Upper lobe of left lung (tissue), 6 donors: ENCODE results near the gene PLXNA2. TPM values are rescaled to one million over a fixed set of nuclear protein-coding genes. Genes with fewer than 3 reads are reported as not detected.

Experiments used
- ATAC-seq, 2 donors: fragments of 200-7000 bp; cut with Tn5 transposase; one replicate each; pipeline ENCODE4 v1.9.1; 2022; ENCODE audit warnings: mild to moderate bottlenecking in 2 of 2, moderate library complexity in 2 of 2; ENCODE audit not compliant: low FRiP score in 2 of 2
- DNase-seq, 2 donors: peaks; one replicate each; pipeline ENCODE4 v3.0.0-alpha.2; 2019 to 2020
- H3K27ac ChIP-seq, 4 donors: fragments of 200-600 bp; sonication (generic); one replicate each; pipeline ENCODE4 v1.5.1; 2016 to 2019
- H3K27me3 ChIP-seq, 4 donors: fragments of 200-600 bp; sonication (generic); one replicate each; pipeline ENCODE4 v1.5.1; 2017 to 2019
- H3K36me3 ChIP-seq, 4 donors: fragments of 200-600 bp; sonication (generic); one replicate each; pipeline ENCODE4 v1.5.1; 2016 to 2019
- H3K4me1 ChIP-seq, 4 donors: fragments of 200-600 bp; sonication (generic); one replicate each; pipeline ENCODE4 v1.5.1; 2018 to 2019
- H3K4me3 ChIP-seq, 4 donors: fragments of 200-600 bp; sonication (generic); one replicate each; pipeline ENCODE4 v1.5.1; 2017 to 2019; ENCODE audit warnings: mild to moderate bottlenecking in 2 of 4, moderate library complexity in 1 of 4
- H3K9me3 ChIP-seq, 4 donors: fragments of 200-600 bp; sonication (generic); one replicate each; pipeline ENCODE4 v1.5.1; 2018 to 2019
- CTCF ChIP-seq, 6 experiments: fragments of 450-650 bp in 4 of 6; fragments of 200-600 bp in 2 of 6; sonication (generic) in 2 of 6; IDR thresholded peaks; one replicate each; pipeline ENCODE4 v1.5.1; 2016 to 2019; ENCODE audit warnings: antibody characterized with exemption in 6 of 6
- EP300 ChIP-seq, 4 donors: sonication (generic); formaldehyde crosslinking; IDR thresholded peaks; one replicate each; pipeline ENCODE4 v1.5.1; 2017; ENCODE audit warnings: antibody characterized with exemption in 4 of 4, control low read depth in 2 of 4
- POLR2A ChIP-seq, 4 donors: fragments of 450-650 bp; IDR thresholded peaks; one replicate each; pipeline ENCODE4 v1.5.1; 2016 to 2017; ENCODE audit warnings: antibody characterized with exemption in 4 of 4, mild to moderate bottlenecking in 2 of 4
- POLR2AphosphoS5 ChIP-seq, 2 donors: sonication (generic); formaldehyde crosslinking; IDR thresholded peaks; one replicate each; pipeline ENCODE4 v1.5.1; 2017; ENCODE audit warnings: antibody characterized with exemption in 2 of 2
- WGBS, 2 donors: methylation state at CpG; one replicate each; pipeline ENCODE4 v1.1.5; 2017 to 2018; 5-methylcytosine and 5-hydroxymethylcytosine counted together
- total RNA-seq, 6 donors: library from RNA; depleted of rRNA in 4 of 6; stranded (reverse); fragments of >200 nt in 4 of 6; gene quantifications; one replicate each; pipeline versions ENCODE4 v1.1.0 to v1.2.1, GENCODE V29; 2016 to 2021
- donor health status: DM: no; HTN: no; CAD: no; lungs with moderate emphysema.
- donor health status: DM: no; HTN: yes; CAD: no; lungs with severe emphysema.

PLXNA2 gene
- total RNA-seq, 6 donors from 2014 or later = 77.5 to 150 (median 101) TPM

- WGBS, 2 donors = 33 to 70% methylated on average over 1 of the region's 1 CpG
- no peaks in the 10 kb centered on the region for H3K9me3 ChIP-seq
- TF ChIP-seq POLR2AphosphoS5 (IDR thresholded peaks at IDR 0.05) (peak; percentile 52 to 69), POLR2A (IDR thresholded peaks at IDR 0.05) (no peak), EP300 (IDR thresholded peaks at IDR 0.05) (peak in 1 of 4 donors; percentile 61), CTCF (IDR thresholded peaks at IDR 0.05) (no peak)
- peaks cover 41 to 87% (median 60%) of the 10 kb centered on the region in 4 donors for H3K4me1 ChIP-seq
- no peaks in the 10 kb centered on the region for H3K27me3 ChIP-seq
- ATAC-seq = peak; percentile 22 to 79
- H3K36me3 ChIP-seq = no peaks in the 10 kb centered on the region
- DNase-seq = peak in 1 of 2 donors; percentile 86
- H3K4me3 ChIP-seq = no peak overlapping the region
- H3K27ac ChIP-seq = peak overlapping the region in 3 of 4 donors; percentile 0 to 41 (median 15)
Observed at GRCh38 chr1:208162903-208163302, 81.3 kb downstream of the PLXNA2 start.

GRCh38 chr1:208161656-208162375 is 82.4 kb downstream of the PLXNA2 start:
- no peak overlapping the region for H3K4me3 ChIP-seq
- TF ChIP-seq CTCF (IDR thresholded peaks at IDR 0.05) (no peak), POLR2AphosphoS5 (IDR thresholded peaks at IDR 0.05) (peak in 1 of 2 donors; percentile 18)
- peak in 1 of 2 donors; percentile 4 for ATAC-seq
- DNase-seq = no peak
- H3K27me3 ChIP-seq = no peaks in the 10 kb centered on the region
- WGBS, 2 donors = 64 to 67% methylated on average over 6 of the region's 6 CpGs
- H3K27ac ChIP-seq = peak overlapping the region in 2 of 4 donors; percentile 15 to 48
- H3K9me3 ChIP-seq = no peaks in the 10 kb centered on the region
- H3K4me1 ChIP-seq = peaks cover 41 to 76% (median 62%) of the 10 kb centered on the region in 4 donors
- no peaks in the 10 kb centered on the region for H3K36me3 ChIP-seq

- DNase-seq (no peak), ATAC-seq (no peak)
- Histone ChIP-seq H3K27me3 (no peaks in the 10 kb centered on the region), H3K27ac (peak overlapping the region in 2 of 4 donors; percentile 48 to 68), H3K4me3 (no peak overlapping the region), H3K9me3 (no peaks in the 10 kb centered on the region), H3K4me1 (peaks cover 43 to 78% (median 63%) of the 10 kb centered on the region in 4 donors), H3K36me3 (no peaks in the 10 kb centered on the region)
- 94 to 100% methylated on average over 1 of the region's 1 CpG for WGBS, 2 donors
- TF ChIP-seq EP300 (IDR thresholded peaks at IDR 0.05) (no peak), POLR2A (IDR thresholded peaks at IDR 0.05) (no peak), CTCF (IDR thresholded peaks at IDR 0.05) (no peak), POLR2AphosphoS5 (IDR thresholded peaks at IDR 0.05) (no peak)
Observed at GRCh38 chr1:208161005-208161404, 83.2 kb downstream of the PLXNA2 start.

GRCh38 chr1:208160259-208160819 is 83.8 kb downstream of the PLXNA2 start:
- no peaks in the 10 kb centered on the region for H3K9me3 ChIP-seq
- DNase-seq = no peak
- 60 to 75% methylated on average over 4 of the region's 4 CpGs for WGBS, 2 donors
- TF ChIP-seq CTCF (IDR thresholded peaks at IDR 0.05) (no peak), POLR2A (IDR thresholded peaks at IDR 0.05) (no peak), EP300 (IDR thresholded peaks at IDR 0.05) (no peak), POLR2AphosphoS5 (IDR thresholded peaks at IDR 0.05) (no peak)
- H3K27me3 ChIP-seq = no peaks in the 10 kb centered on the region
- ATAC-seq = peak in 1 of 2 donors; percentile 5
- H3K36me3 ChIP-seq = no peaks in the 10 kb centered on the region
- peak overlapping the region in 2 of 4 donors; percentile 46 to 80 for H3K27ac ChIP-seq
- no peak overlapping the region for H3K4me3 ChIP-seq
- peaks cover 49 to 81% (median 68%) of the 10 kb centered on the region in 4 donors for H3K4me1 ChIP-seq
